Stimulated activated CD8-positive, alpha-beta memory T cell treated with anti-CD3 and anti-CD28 coated beads, Interleukin-4, amount 100 ng/mL, for 1 hour (primary cell): ENCODE results near the gene ARMC2.
"Not testable (repeated sequence)": the region's sequence is repeated elsewhere in the genome, so short reads cannot be mapped to it uniquely, and the experiment has no call there.

Experiments
- DNase-seq, 2 donors: peaks; one replicate each; pipeline ENCODE4 v3.0.0-alpha.2; 2020; ENCODE audit warnings: low read depth in 2 of 2, low spot score in 1 of 2

ARMC2 gene

DNA sequence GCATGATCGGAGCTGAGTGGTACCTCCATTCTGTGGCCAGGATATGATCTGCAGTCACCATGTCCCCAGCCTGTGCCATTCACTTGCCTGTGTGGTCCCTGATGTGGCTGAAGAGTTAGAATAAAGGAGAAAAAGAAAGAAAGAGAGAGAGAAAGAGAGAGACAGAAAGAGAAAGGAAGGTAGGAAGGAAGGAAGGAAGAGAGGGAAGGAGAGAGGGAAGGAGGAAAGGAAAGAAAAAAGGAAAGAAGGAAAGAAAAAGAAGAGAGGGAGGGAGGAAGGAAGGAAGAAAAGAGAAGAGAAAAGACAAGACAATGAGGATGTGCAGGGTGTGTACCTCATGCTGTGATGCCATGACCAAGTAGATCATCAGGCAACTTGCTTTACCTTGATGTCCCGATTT lies 22.1 kb downstream of the ARMC2 start:
- DNase-seq, result no peak

DNA sequence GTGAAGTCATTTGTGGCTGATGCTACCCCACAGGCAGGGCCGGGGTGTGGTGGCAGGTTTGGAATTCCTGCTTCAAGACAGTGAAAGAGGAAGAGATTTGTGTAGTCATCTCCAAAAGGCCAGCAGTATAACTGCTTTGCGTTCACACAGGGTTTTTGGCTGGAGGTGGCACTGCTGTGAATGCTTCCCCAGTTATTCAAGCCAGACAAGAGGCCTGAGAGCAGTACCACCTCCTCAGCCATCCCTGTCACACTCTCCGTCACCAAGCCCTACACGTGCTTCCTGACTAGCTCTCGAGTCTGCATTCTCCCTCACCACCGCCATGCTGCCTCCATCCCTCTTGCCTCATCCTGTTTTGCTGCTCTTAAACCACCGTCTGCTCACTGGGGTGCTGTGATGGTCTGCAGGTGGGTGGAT lies 23.9 kb downstream of the ARMC2 start:
- DNase-seq, result no peak

DNA sequence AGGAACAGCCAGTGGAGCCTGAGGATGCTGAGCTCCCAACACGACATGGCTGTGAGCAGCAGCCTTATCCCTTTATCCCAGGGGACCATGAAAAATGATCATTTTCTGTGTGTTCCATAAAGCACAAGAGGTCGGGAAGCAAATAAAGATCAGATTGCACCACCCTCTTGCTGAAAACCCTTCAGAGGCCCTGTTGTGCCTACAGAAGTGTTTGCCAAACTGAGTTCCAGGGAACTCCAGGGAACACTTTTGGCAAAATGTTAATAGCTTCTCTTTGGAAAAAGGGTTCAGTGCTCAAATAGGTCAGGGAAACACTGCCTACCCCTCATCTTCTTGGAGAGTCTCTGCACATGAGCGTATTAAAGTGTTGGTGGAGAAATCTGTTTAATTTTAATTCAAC lies 24.4 kb downstream of the ARMC2 start:
- no peak for DNase-seq

- no peak for DNase-seq
Observed at GRCh38 chr6:108873251-108873650, 25.0 kb downstream of the ARMC2 start.

DNA sequence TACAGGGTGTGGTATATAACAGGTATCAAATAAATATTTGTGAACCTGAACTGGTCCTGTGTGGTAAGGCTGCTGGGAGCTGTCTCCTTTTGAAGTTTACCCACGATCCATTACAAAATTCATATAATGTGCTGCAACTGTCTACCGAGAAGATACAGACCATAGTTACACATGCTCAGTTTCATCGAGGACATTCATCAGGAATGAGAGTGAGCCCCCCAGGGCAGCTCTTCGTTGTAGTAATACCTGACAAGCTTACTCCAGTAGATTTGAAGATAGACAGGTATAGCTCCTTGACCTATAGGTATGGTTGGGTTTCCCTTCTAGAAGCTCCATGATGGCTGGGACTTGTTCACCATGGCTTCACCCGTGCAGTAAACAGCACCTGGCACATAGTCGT lies 25.7 kb downstream of the ARMC2 start:
- DNase-seq, result no peak

- no peak for DNase-seq
Observed at GRCh38 chr6:108874470-108875160, 26.4 kb downstream of the ARMC2 start.

DNA sequence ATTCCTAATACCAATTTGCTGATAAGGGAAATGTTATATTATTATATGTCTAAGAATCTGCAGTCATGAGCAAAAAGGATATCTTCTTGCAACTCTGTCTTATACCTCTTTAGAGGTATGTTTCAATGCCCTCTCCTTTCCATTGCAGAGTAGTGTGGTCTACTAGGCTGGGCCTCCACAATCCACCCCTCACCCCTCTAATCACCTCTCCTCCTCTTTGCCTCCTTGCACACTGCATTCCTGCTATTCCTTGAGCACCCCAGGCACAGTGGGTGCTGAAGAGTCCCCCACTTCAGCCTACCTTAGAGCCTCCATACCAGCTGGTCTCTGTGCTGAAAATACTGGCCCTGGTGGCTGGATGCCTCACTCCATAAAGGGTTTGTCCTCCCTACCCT lies 26.9 kb downstream of the ARMC2 start:
- no peak for DNase-seq

- DNase-seq, result no peak
Observed at GRCh38 chr6:108877046-108877751, 29.0 kb downstream of the ARMC2 start.

GRCh38 chr6:108878942-108879341 lies 30.7 kb downstream of the ARMC2 start:
- no peak for DNase-seq

GRCh38 chr6:108883172-108883571 lies 35.0 kb downstream of the ARMC2 start:
- DNase-seq, result no peak

- DNase-seq, result no peak
Observed at GRCh38 chr6:108884211-108885059, 36.2 kb downstream of the ARMC2 start.

- DNase-seq, result no peak
Observed at GRCh38 chr6:108888052-108888451, 39.8 kb downstream of the ARMC2 start.

DNA sequence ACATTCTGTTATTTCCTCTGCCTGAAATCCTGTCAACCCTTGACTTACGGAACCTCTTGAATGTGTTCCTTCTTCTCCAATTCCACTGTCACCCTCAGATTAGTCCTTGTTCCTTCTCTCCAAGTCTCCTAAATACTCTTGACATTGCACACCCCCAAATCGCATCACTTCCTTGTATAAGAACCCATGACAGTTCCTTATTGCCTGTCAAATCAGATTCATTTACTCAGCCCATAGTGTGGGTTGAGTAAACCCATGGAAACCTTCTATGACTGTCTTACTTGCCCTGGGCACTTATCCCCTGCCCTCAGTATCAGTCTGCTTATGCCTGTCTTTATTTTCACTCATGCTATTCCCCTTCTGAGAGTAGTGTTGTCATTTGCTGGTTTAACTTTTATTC lies 40.5 kb downstream of the ARMC2 start:
- no peak for DNase-seq

- DNase-seq, result not testable (repeated sequence)
Observed at GRCh38 chr6:108890898-108891297, 42.7 kb downstream of the ARMC2 start.

- DNase-seq, result no peak
Observed at GRCh38 chr6:108895571-108895970, 47.3 kb downstream of the ARMC2 start.

DNA sequence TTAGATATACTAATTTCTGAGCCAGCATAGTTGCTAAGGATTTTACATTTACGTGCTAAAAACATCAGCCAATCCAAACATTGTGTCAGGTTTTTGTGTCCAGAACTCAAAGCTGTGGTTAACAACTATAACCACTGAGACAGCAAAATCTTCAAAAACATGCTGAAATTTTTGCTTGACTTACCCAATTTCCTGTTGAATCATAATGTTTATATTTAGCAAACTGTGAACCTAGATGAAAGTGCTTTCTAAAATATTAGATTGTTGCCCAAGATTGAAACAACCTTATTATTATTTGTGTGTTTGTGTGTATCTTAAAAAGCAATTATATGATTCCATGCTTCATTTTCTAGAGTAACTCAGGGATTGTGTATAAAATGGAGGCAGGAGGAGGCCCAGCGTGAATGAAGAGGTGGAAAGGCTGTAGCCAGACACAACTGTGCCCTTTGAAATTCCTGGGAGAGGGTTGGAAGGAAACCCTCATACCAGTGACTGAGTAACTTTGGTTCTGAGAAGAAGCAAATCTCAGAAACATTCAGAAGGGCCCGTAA lies 48.0 kb downstream of the ARMC2 start:
- no peak for DNase-seq

- DNase-seq, result no peak
Observed at GRCh38 chr6:108897371-108897770, 49.1 kb downstream of the ARMC2 start.

DNA sequence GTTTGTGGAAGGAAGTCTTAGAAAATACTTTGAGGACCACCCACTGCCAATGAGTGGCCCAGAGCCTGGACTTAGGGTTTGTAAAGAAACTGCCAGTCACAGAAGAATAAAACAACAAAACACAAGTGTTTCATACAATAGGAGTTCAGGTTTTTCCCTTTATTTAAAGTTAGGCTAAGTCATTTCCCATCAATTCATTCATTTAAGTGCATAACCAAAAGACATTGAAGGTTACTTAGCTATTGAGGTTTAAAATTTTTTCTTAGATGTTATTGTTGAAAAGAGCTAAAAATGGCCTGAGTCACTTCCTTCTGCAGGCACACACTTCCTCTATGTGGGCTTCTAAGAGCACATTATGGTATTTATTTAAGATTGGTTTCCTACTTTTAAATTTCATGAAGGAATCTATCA lies 54.2 kb downstream of the ARMC2 start:
- no peak for DNase-seq

DNA sequence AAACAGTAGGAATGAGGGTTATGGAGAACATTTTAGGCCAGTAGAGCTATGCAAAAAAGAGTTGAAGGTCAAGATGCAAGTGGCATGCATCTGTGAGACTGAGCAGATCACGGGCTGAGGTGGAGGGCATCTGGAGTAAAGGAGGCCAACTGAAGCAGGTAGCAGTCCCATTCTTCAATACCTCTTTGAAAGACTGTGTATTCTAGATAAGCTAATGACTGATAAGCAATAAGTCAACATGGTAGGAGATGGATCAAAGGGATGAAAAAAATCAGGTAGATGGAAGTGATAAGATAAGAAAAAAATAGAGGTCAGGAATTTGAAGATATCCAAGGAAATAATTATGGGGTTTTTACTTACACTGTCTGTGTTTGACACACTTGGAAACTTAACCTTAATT lies 55.6 kb downstream of the ARMC2 start:
- no peak for DNase-seq

DNA sequence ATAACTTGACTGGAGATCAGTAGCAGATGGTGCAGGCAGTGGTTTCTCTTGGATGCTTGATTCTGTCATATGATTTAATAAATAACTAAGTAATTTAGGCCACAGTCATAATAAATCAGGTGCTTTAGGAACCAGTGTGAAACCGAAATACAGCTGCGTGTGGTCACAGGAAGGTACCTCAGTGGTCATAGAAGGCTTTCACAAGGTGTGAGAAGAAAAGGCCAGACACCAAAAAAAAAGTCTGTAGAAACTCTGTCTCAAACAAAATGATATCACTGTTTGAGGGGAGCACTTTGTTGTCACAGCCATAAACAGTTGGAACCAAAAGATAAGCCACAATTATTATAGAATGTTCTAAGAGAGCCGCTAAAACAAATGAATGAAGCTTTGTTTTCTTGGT lies 56.5 kb downstream of the ARMC2 start:
- no peak for DNase-seq

- no peak for DNase-seq
Observed at GRCh38 chr6:108914235-108915022, 66.2 kb downstream of the ARMC2 start.
